ENCODE results near the gene C19orf33.

The C19orf33 gene

DNA sequence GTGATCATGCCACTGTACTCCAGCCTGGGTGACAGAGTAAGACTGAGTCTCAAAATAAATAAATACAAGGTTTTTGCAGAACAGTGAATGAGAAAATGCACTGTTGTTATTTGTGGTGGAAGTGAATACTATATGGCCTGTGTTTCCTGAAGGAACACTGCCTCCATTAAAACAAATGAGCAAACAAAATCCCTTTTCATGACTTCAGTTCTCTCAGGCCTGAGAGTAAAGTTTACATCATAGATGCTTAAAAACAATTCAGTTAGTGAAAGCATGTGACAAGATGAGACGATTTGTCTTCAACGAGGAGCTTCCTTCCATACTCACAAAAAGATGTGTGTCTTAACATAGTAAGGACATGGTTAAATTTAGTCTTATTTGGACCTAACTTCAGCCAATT is 25.3 kb upstream of the C19orf33 start:
- DNase-seq (ENCODE audit: extremely low read depth in 1 of 2, low read depth in 1 of 2): no peak

GRCh38 chr19:38280030-38280921 is 23.8 kb upstream of the C19orf33 start:
- DNase-seq (ENCODE audit: extremely low read depth in 1 of 2, low read depth in 1 of 2): no peak

DNA sequence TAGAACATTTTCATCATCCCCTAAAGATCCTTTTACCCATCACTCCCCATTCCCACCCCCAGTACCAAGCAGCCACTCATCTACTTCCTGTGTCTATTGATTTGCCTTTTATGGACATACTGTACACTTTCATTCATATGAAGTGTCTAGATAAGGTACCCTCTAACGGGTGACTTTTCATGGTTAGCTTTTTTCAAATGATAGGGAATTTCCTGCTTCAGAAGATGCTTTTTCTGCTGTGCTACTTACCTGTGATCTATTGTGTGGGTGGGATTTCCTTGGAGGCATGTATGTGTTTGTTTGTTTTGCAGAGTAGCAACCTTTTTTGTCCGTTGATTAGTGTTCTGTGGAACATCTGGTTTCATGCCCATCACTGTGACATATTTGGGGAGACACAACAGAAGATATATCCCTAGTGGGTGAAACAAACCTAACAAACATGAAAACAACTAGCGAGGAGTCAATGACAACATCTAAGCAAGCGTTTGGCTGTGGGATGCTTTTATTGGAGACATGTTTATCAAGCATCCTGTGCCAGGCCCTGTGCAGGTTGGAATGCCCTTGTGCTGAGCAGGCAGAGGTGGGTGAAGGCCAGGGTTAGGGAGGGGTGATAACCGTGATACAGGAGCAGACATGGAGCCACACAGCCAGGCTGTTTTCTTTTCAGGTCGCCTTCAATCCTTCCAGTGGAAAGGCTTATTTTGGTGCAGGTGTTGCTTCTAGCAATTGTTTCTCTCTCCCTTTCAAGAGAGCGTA is 22.1 kb upstream of the C19orf33 start:
- DNase-seq (ENCODE audit: extremely low read depth in 1 of 2, low read depth in 1 of 2): no peak

DNA sequence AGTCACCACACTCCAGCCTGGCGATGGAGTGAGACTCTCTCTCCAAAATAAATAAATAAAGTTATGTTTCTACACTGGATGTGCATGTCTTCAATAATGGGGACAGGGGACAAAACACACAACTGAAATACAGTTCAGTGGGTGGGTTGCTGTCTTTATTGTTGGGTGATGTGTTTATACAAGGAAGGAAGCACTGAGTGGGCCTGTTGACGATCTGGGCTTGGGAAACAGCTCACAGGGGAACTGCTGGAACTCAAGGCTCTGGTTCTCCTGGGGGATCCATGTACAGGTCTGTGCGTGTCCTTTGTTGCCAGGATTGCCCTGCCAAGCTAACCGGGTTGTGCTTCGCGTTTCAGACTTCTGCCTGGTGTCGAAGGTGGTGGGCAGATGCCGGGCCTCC is 20.8 kb upstream of the C19orf33 start:
- no peak for DNase-seq (ENCODE audit: extremely low read depth in 1 of 2, low read depth in 1 of 2)

DNA sequence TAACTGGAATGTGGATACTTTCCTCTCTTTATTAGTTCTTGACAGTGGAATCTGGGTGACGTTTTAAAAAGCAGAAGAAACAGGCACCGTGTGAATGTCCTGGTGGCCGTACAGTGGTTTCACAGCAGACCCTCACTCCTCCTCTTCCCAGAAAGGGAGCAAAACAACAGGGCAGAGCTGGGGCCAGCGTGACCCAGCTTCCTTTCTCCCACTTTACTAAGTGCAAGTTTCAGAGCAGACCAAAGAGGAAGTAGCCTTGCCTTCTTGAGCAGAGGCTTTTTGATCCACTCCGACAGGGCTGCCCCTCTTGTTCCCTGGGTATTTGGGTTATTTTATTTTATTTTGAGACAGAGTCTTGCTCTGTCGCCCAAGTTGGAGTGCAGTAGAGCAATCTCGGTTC is 19.6 kb upstream of the C19orf33 start:
- DNase-seq (ENCODE audit: extremely low read depth in 1 of 2, low read depth in 1 of 2): no peak

- no peak for DNase-seq (ENCODE audit: extremely low read depth in 1 of 2, low read depth in 1 of 2)
These were observed 18.5 kb upstream of the C19orf33 start for GRCh38 chr19:38285567-38285966.

GRCh38 chr19:38287604-38288003 is 16.4 kb upstream of the C19orf33 start:
- DNase-seq (ENCODE audit: extremely low read depth in 1 of 2, low read depth in 1 of 2): no peak

DNA sequence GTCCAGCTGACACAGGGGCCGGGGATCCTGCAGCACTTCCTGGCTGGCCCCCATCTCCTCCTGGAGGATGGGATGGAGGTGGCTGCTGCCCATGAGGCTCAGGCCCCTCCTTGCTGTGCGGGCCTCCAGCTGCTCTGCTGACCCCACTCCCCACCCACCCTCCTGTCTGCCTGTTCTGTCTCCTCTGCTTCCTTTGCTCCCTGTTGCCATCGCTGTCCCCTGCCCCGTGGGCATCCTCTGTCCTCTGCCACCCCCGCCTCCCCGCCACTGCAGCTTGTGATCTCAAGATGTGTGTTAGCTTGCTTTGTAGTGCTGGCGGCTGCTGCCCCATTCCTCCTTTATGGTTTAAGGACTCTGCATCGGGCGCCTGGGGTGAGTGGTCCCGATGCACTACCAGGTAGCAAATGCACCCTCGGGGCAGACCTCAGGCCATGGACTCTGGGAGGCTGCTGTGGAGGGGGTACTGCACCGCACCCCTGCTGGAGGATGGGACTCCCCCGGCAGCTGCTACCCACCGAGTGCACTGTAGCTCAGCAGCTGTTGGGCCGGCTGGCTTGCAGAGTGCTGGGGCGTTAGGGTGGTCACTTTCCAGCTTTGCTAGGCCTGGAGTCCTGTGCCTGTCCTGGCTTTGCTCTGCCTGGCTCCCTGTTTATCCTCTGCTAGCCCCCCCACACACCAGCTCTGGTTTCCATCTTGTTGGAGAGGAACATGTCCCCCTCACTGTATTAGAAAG is 15.8 kb upstream of the C19orf33 start:
- no peak for DNase-seq (ENCODE audit: extremely low read depth in 1 of 2, low read depth in 1 of 2)

DNA sequence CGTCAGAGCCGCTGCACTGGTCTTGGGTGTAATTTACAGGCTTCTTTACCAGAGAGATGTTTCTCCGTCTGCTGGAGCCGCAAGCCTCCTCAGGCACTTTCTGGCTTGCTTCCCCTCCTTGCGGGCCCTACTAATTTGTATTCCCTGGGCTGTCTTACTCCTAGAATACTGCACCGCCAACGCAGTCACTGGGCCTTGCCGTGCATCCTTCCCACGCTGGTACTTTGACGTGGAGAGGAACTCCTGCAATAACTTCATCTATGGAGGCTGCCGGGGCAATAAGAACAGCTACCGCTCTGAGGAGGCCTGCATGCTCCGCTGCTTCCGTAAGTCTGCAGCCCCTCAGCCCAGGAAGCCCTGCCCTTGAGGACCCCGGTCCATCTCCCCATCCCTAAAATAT is 14.1 kb upstream of the C19orf33 start:
- no peak for DNase-seq (ENCODE audit: extremely low read depth in 1 of 2, low read depth in 1 of 2)

- DNase-seq (ENCODE audit: extremely low read depth in 1 of 2, low read depth in 1 of 2): no peak
These were observed 13.4 kb upstream of the C19orf33 start for GRCh38 chr19:38290631-38291147.

GRCh38 chr19:38291855-38292254 is 12.2 kb upstream of the C19orf33 start:
- DNase-seq (ENCODE audit: extremely low read depth in 1 of 2, low read depth in 1 of 2): no peak

- DNase-seq (ENCODE audit: extremely low read depth in 1 of 2, low read depth in 1 of 2): no peak
These were observed 10.8 kb upstream of the C19orf33 start for GRCh38 chr19:38293281-38293680.

DNA sequence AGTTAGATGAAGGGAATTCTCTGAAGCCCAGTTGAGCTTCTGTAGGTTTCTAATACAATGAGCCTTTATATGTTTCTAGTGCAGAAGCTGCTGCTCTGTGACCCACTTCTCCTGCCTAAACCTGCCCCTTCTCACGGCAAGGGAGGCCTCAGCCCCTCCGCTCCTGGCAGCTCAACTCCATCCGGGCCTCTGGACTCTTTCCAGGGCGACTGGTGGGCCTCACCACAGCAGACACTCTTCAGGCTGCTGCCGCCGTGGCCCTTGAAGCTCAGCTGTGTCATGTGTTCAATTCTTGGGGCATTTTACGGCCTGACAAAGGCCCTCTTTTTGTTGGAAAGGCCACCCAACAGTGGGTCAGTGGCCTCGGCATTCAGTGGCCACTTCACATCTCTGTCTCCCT is 10.0 kb upstream of the C19orf33 start:
- DNase-seq (ENCODE audit: extremely low read depth in 1 of 2, low read depth in 1 of 2): no peak

DNA sequence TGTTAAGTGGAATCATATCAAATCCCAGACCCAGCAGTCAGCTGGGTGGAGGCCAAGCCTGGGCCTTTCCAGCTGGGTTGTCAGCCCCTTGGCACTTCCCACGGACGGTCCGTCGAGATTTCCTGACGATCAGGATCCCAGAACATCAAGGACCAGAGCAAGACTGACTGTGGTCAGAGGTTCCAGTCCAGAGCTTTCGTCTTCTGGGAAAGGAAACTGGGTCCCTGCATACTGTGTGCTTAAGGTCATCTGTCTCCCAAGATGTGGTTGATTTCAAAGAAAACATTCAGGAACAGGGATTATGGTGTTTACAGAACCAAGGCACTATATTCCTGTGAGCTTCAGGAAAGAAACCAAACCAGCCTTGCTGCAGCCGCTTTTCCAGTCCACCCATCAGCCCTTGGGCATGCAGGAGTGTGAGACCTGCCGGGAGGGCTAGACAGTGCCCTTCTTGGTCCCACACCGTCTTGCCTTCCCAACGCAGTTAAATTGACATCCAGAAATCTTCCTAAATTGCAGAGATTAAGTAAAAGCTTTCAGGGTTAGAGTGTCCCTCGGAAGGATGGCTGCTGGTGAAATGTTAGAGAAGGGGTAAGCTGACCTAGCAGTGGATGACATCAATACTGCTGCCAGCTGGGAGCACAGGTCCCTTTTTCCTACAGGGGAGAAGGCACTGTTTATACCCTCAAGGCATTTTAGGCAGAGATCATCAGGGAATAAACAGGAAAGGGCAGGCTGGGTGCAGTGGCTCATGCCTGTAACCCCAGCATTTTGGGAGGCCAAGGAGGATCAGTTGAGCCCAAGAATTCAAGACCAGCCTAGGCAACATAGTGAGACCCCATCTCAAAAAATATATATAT is 5.0 kb upstream of the C19orf33 start:
- no peak for DNase-seq (ENCODE audit: extremely low read depth in 1 of 2, low read depth in 1 of 2)

DNA sequence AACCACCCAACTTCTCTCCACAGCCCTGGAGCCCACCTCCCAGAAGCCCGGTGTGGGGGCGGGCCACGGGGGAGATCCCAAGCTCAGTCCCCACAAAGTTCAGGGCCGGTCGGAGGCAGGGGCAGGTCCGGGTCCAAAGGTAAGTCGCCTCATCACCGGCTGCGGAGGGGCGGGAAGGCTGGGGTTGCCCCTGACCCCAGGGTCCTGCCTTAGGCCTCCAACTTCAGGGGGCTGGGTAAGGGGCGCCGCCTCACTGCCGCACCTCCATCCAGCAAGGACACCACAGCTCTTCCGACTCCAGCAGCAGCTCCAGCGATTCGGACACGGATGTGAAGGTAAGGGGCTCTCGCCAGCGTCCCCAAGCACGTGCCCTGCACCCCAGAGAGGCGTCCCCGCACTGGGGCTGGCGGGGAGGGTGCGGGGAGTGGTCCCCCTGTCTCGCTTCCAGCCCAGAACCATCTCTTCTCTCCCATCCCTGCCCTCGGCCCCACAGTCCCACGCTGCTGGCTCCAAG is 358 bp downstream of the C19orf33 start:
- no peak for DNase-seq (ENCODE audit: extremely low read depth in 1 of 2, low read depth in 1 of 2)

DNA sequence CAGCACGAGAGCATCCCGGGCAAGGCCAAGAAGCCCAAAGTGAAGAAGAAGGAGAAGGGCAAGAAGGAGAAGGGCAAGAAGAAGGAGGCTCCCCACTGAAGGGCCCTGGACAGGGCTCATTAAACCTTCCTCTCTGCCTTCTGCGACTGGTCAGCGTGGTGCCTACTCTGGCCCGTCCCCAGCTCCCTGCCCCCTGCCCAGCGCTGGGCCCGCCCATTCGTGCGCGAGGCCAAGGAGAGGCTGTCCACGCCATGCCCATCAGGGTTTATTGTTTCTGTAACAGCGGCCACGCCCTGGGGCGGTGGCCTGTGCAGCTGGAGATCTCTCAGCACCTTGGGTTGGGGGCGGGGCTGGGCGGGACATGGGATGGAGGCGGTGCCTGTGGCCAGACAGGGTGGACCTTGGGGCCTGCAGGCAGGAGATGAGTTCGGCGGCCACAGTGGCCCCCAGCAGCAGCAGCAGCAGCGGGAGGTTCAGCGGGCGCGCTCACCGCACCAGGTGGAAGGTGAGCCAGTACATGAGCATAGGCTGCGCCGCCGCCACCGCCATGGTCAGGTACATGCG is 897 bp downstream of the C19orf33 start:
- no peak for DNase-seq (ENCODE audit: extremely low read depth in 1 of 2, low read depth in 1 of 2)

DNA sequence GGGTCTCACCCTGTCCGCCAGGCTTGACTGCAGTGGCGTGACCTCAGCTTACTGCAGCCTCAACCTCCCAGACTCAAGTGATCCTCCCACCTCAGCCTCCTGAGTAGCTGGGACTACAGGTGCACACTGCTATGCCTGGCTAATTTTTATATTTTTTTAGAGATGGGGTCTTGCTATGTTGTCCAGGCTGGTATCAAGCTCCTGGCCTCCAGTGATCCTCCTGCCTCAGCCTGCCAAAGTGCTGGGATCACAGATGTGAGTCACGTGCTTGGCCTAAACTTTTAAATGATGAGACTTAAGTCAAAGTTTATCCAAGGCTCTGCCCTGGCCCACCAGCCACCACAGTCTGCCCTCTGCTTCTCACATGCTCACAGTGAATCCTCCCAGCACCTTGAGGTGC is 2.2 kb downstream of the C19orf33 start:
- no peak for DNase-seq (ENCODE audit: extremely low read depth in 1 of 2, low read depth in 1 of 2)

GRCh38 chr19:38307076-38307475 is 3.0 kb downstream of the C19orf33 start:
- no peak for DNase-seq (ENCODE audit: extremely low read depth in 1 of 2, low read depth in 1 of 2)

- no peak for DNase-seq (ENCODE audit: extremely low read depth in 1 of 2, low read depth in 1 of 2)
These were observed 3.5 kb downstream of the C19orf33 start for GRCh38 chr19:38307597-38307996.

All from stimulated activated CD8-positive, alpha-beta memory T cell treated with anti-CD3 and anti-CD28 coated beads, Interleukin-7, amount 100 ng/mL, for 48 hours (primary cell).